Ectodermal cell (in vitro differentiated cells): ENCODE results near the gene JPT2. TPM values are rescaled to one million over a fixed set of nuclear protein-coding genes. Genes with fewer than 3 reads are reported as not detected.

Source experiments
- H3K27ac ChIP-seq: 2 replicates; pipeline ENCODE4 v1.7.0; 2013; ENCODE audit warnings: mild to moderate bottlenecking, low read depth, low read length; ENCODE audit not compliant: insufficient read depth, poor library complexity, severe bottlenecking
- H3K27me3 ChIP-seq: 2 replicates; pipeline ENCODE4 v1.7.0; 2013; ENCODE audit warnings: mild to moderate bottlenecking, low read length; ENCODE audit not compliant: insufficient read depth, control insufficient read depth, poor library complexity, severe bottlenecking
- H3K36me3 ChIP-seq: one replicate; pipeline ENCODE4 v1.7.0; 2013; ENCODE audit warnings: low read length; ENCODE audit not compliant: control insufficient read depth, insufficient read depth
- H3K4me1 ChIP-seq: one replicate; pipeline ENCODE4 v1.7.0; 2013; ENCODE audit warnings: low read length; ENCODE audit not compliant: control insufficient read depth, insufficient read depth
- H3K4me3 ChIP-seq: 2 replicates; pipeline ENCODE4 v1.7.0; 2013; ENCODE audit warnings: low read depth, low read length, control low read depth; ENCODE audit not compliant: insufficient read depth
- H3K9me3 ChIP-seq: 2 replicates; pipeline ENCODE4 v1.7.0; 2013; ENCODE audit warnings: mild to moderate bottlenecking, low read length, moderate library complexity; ENCODE audit not compliant: control insufficient read depth
- WGBS, 2 experiments: methylation state at CpG; one replicate each; pipeline ENCODE4 v1.1.7; 2013; ENCODE audit warnings: missing lambda C conversion rate in 2 of 2; 5-methylcytosine and 5-hydroxymethylcytosine counted together
- polyA plus RNA-seq, 4 experiments: library from polyadenylated mRNA; stranded (reverse); fragments of 50-300 nt; gene quantifications; one replicate each; pipeline ENCODE4 v1.2.3, GENCODE V29; 2013

Gene JPT2
- polyA plus RNA-seq (2013, experiment 1 of 4): 235 TPM
- 241 TPM for polyA plus RNA-seq (2013, experiment 2 of 4)
- 159 TPM for polyA plus RNA-seq (2013, experiment 3 of 4)
- polyA plus RNA-seq (2013, experiment 4 of 4): 177 TPM

GRCh38 chr16:1677942-1678499, at the start of gene JPT2:
Gene JPT2, plus strand, starts transcription at chr16:1678279. Its CDS starts 34 bp downstream, at chr16:1678313.
- Histone ChIP-seq H3K9me3 (no peaks in the 10 kb centered on the region), H3K4me3 (peak within 1 kb of the TSS; percentile 94), H3K27ac (peak within 1 kb of the TSS; percentile 44), H3K36me3 (peaks cover 12% of the 10 kb centered on the region), H3K27me3 (no peaks in the 10 kb centered on the region), H3K4me1 (peaks cover 12% of the 10 kb centered on the region)
- 0 to 1% methylated on average over 79 of the region's 79 CpGs for WGBS, 2 experiments

GRCh38 chr16:1630450-1631213, 47.4 kb upstream of the JPT2 start:
- H3K9me3 ChIP-seq: no peaks in the 10 kb centered on the region
- H3K27me3 ChIP-seq: no peaks in the 10 kb centered on the region
- no peaks in the 10 kb centered on the region for H3K4me1 ChIP-seq
- H3K4me3 ChIP-seq: no peak overlapping the region
- peaks cover 20% of the 10 kb centered on the region for H3K36me3 ChIP-seq
- no peak overlapping the region for H3K27ac ChIP-seq
- WGBS, 2 experiments: 94 to 95% methylated on average over 20 of the region's 20 CpGs

GRCh38 chr16:1631230-1631629, 46.8 kb upstream of the JPT2 start:
- Histone ChIP-seq H3K27me3 (no peaks in the 10 kb centered on the region), H3K4me3 (no peak overlapping the region), H3K9me3 (no peaks in the 10 kb centered on the region), H3K27ac (no peak overlapping the region), H3K4me1 (no peaks in the 10 kb centered on the region), H3K36me3 (peaks cover 20% of the 10 kb centered on the region)
- 92 to 93% methylated on average over 9 of the region's 9 CpGs for WGBS, 2 experiments

- H3K36me3 ChIP-seq: peaks cover 20% of the 10 kb centered on the region
- no peaks in the 10 kb centered on the region for H3K9me3 ChIP-seq
- no peaks in the 10 kb centered on the region for H3K27me3 ChIP-seq
- no peak overlapping the region for H3K27ac ChIP-seq
- H3K4me3 ChIP-seq: no peak overlapping the region
- H3K4me1 ChIP-seq: no peaks in the 10 kb centered on the region
- WGBS, 2 experiments: 95 to 96% methylated on average over 18 of the region's 18 CpGs
Observed at GRCh38 chr16:1631931-1632637, 46.0 kb upstream of the JPT2 start.

- H3K36me3 ChIP-seq: peaks cover 20% of the 10 kb centered on the region
Observed at GRCh38 chr16:1632638-1632970, 45.5 kb upstream of the JPT2 start.

GRCh38 chr16:1633310-1633709, 44.8 kb upstream of the JPT2 start:
- peaks cover 27% of the 10 kb centered on the region for H3K36me3 ChIP-seq
- H3K27ac ChIP-seq: no peak overlapping the region
- no peaks in the 10 kb centered on the region for H3K27me3 ChIP-seq
- no peaks in the 10 kb centered on the region for H3K9me3 ChIP-seq
- no peak overlapping the region for H3K4me3 ChIP-seq
- no peaks in the 10 kb centered on the region for H3K4me1 ChIP-seq
- 95% methylated on average over 12 of the region's 12 CpGs for WGBS, 2 experiments

More at GRCh38 chr16:1632638-1632970, 45.5 kb upstream of the JPT2 start:
- H3K4me1 ChIP-seq: no peaks in the 10 kb centered on the region
- H3K27me3 ChIP-seq: no peaks in the 10 kb centered on the region
- H3K9me3 ChIP-seq: no peaks in the 10 kb centered on the region
- H3K4me3 ChIP-seq: no peak overlapping the region
- no peak overlapping the region for H3K27ac ChIP-seq
- WGBS, 2 experiments: 94 to 96% methylated on average over 13 of the region's 13 CpGs

- Histone ChIP-seq H3K9me3 (no peaks in the 10 kb centered on the region), H3K27me3 (no peaks in the 10 kb centered on the region), H3K27ac (no peak overlapping the region), H3K4me1 (no peaks in the 10 kb centered on the region), H3K4me3 (no peak overlapping the region), H3K36me3 (peaks cover 31% of the 10 kb centered on the region)
- WGBS, 2 experiments: 96 to 97% methylated on average over 12 of the region's 12 CpGs
Observed at GRCh38 chr16:1634541-1634940, 43.5 kb upstream of the JPT2 start.

GRCh38 chr16:1635070-1635469, 43.0 kb upstream of the JPT2 start:
- Histone ChIP-seq H3K4me3 (no peak overlapping the region), H3K36me3 (peaks cover 34% of the 10 kb centered on the region), H3K4me1 (no peaks in the 10 kb centered on the region), H3K9me3 (no peaks in the 10 kb centered on the region), H3K27ac (no peak overlapping the region), H3K27me3 (no peaks in the 10 kb centered on the region)
- WGBS, 2 experiments: 97% methylated on average over 13 of the region's 13 CpGs

- Histone ChIP-seq H3K4me1 (no peaks in the 10 kb centered on the region), H3K36me3 (peaks cover 50% of the 10 kb centered on the region), H3K27ac (no peak overlapping the region), H3K9me3 (no peaks in the 10 kb centered on the region), H3K4me3 (no peak overlapping the region), H3K27me3 (no peaks in the 10 kb centered on the region)
- whole genome bisulfite sequencing, 2 experiments: 92 to 93% methylated on average over 11 of the region's 11 CpGs
Observed at GRCh38 chr16:1637526-1637925, 40.6 kb upstream of the JPT2 start.

- H3K4me1 ChIP-seq: no peaks in the 10 kb centered on the region
- 95 to 97% methylated on average over 8 of the region's 8 CpGs for WGBS, 2 experiments
- H3K27me3 ChIP-seq: no peaks in the 10 kb centered on the region
- peaks cover 40% of the 10 kb centered on the region for H3K36me3 ChIP-seq
- no peaks in the 10 kb centered on the region for H3K9me3 ChIP-seq
- no peak overlapping the region for H3K4me3 ChIP-seq
- H3K27ac ChIP-seq: no peak overlapping the region
Observed at GRCh38 chr16:1638757-1639156, 39.3 kb upstream of the JPT2 start.
